CD4-positive, alpha-beta T cell treated with Interleukin-15 for 4 hours (primary cell): Measurements from ENCODE around the gene IGSF21.
"Not testable (repeated sequence)": the region's sequence is repeated elsewhere in the genome, so short reads cannot be mapped to it uniquely, and the experiment has no call there.

Source experiments
- DNase-seq: peaks from one replicate; pipeline ENCODE4 v3.0.0-alpha.2; 2020; ENCODE audit warnings: low spot score

The IGSF21 gene

GRCh38 chr1:18145851-18146618, 38.4 kb downstream of the IGSF21 start:
- no peak for DNase-seq

GRCh38 chr1:18146886-18147285, 39.3 kb downstream of the IGSF21 start:
- DNase-seq = no peak

GRCh38 chr1:18147672-18148071, 40.1 kb downstream of the IGSF21 start:
- DNase-seq = no peak

GRCh38 chr1:18148461-18148860, 40.9 kb downstream of the IGSF21 start:
- no peak for DNase-seq

- no peak for DNase-seq
Observed at GRCh38 chr1:18149027-18149641, 41.5 kb downstream of the IGSF21 start.

- no peak for DNase-seq
Observed at GRCh38 chr1:18151436-18152122, 44.0 kb downstream of the IGSF21 start.

GRCh38 chr1:18154430-18155194, 47.0 kb downstream of the IGSF21 start:
- no peak for DNase-seq

- no peak for DNase-seq
Observed at GRCh38 chr1:18155881-18156385, 48.3 kb downstream of the IGSF21 start.

- no peak for DNase-seq
Observed at GRCh38 chr1:18157352-18157751, 49.8 kb downstream of the IGSF21 start.

- no peak for DNase-seq
Observed at GRCh38 chr1:18157968-18158367, 50.4 kb downstream of the IGSF21 start.

GRCh38 chr1:18158714-18159113, 51.1 kb downstream of the IGSF21 start:
- DNase-seq = no peak

- no peak for DNase-seq
Observed at GRCh38 chr1:18160290-18160942, 52.8 kb downstream of the IGSF21 start.

GRCh38 chr1:18161690-18162089, 54.1 kb downstream of the IGSF21 start:
- DNase-seq = no peak

- DNase-seq = not testable (repeated sequence)
Observed at GRCh38 chr1:18165640-18166039, 58.0 kb downstream of the IGSF21 start.

- DNase-seq = no peak
Observed at GRCh38 chr1:18166341-18166740, 58.7 kb downstream of the IGSF21 start.

- DNase-seq = no peak
Observed at GRCh38 chr1:18166929-18167328, 59.3 kb downstream of the IGSF21 start.

GRCh38 chr1:18170444-18170843, 62.8 kb downstream of the IGSF21 start:
- no peak for DNase-seq

GRCh38 chr1:18174037-18174436, 66.4 kb downstream of the IGSF21 start:
- DNase-seq = no peak

GRCh38 chr1:18175051-18175450, 67.5 kb downstream of the IGSF21 start:
- DNase-seq = no peak

GRCh38 chr1:18175530-18176377, 68.2 kb downstream of the IGSF21 start:
- no peak for DNase-seq

GRCh38 chr1:18176619-18177018, 69.0 kb downstream of the IGSF21 start:
- DNase-seq = no peak
